Heart left ventricle (tissue), 13 donors: ENCODE results near the gene TGFB1.
"Not testable (repeated sequence)": the region's sequence is repeated elsewhere in the genome, so short reads cannot be mapped to it uniquely, and the experiment has no call there.

ENCODE experiments used
- CTCF ChIP-seq, 12 donors: fragments of 200-600 bp; sonication (generic) in 4 of 12; IDR thresholded peaks; one replicate each; pipeline versions ENCODE4 v1.5.0 to v1.8.0; 2018 to 2022; ENCODE audit warnings: antibody characterized with exemption in 12 of 12, mild to moderate bottlenecking in 5 of 12
- POLR2A ChIP-seq, 2 donors: fragments of 450-650 bp; IDR thresholded peaks; one replicate each; pipeline ENCODE4 v1.6.1; 2017; ENCODE audit warnings: antibody characterized with exemption in 2 of 2, mild to moderate bottlenecking in 2 of 2, moderate library complexity in 2 of 2
- donor health status: ischemic (EF 13 %, LVEDD 7.1; RV severe dilation, severe dysfunction).
- donor health status: DM: no; HTN: yes; CAD: no.
- donor health status: DM: no; HTN: no; CAD: no.
- donor health status: ischemic (EF 25% LVEDD 6.9; RV normal size, moderate dysfunction).
- donor health status: ischemic (EF 25% LVEDD 5.7; RV mildly dilated, moderate dysfunction).
- donor health status: ischemic (EF 35%, LVEDD 5.7; RV mildly dilated, moderate dysfunction).
- donor health status: nonischemic (EF 11% LVEDD 7.7; RV severe dilation, severe dysfunction).
- donor health status: DM: yes; HTN: yes; CAD: no.
- donor health status: PGD.
- donor health status: ischemic (EF 29% LVEDD 5.4; RV normal size, mild dysfunction).
- donor health status: nonischemic (EF 23%, LVEDD 6.1; RV moderate dilation, normal function).

- not testable (repeated sequence) for TF ChIP-seq POLR2A, CTCF (IDR thresholded peaks at IDR 0.05)
Observed at GRCh38 chr19:41371119-41371518, 17.4 kb upstream of the TGFB1 start.
